ENCODE data around the gene CAPZB. TPM values are rescaled to one million over a fixed set of nuclear protein-coding genes. Genes with fewer than 3 reads are reported as not detected.

CAPZB gene
- polyA plus RNA-seq (2012; rRNA removed), result 116 and 122 TPM in 2 replicates
- 137 and 163 TPM in 2 replicates for polyA plus RNA-seq (2012; cell fraction: cytosol; rRNA removed)
- 55.0 and 73.6 TPM in 2 replicates for polyA plus RNA-seq (2012; cell fraction: nucleus; rRNA removed)

GRCh38 chr1:19485362-19486187, at the start of gene CAPZB:
Gene CAPZB, minus strand, starts transcription at chr1:19485539. Its CDS starts 101 bp downstream, at chr1:19485438.
- Histone ChIP-seq H3K27ac (ENCODE audit: low read depth in 2 of 2, low read length in 1 of 2) (peak within 1 kb of the TSS; percentile 74 to 94), H3K9me3 (no peaks in the 10 kb centered on the region), H3F3A (replicated peaks; ENCODE audit: insufficient read depth) (no peaks in the 10 kb centered on the region), H3K9ac (peak within 1 kb of the TSS; percentile 88), H3K4me1 (ENCODE audit: control insufficient read depth in 1 of 2, insufficient read depth in 2 of 2, low read depth in 1 of 2, low read length in 1 of 2) (peaks cover 34 to 44% of the 10 kb centered on the region in 2 experiments), H3K9me2 (no peaks in the 10 kb centered on the region), H2AFZ (ENCODE audit: low read depth) (peak within 1 kb of the TSS; percentile 80; the same call in 1 of the 2 replicates), H3K36me3 (replicated peaks in 1 of 2; ENCODE audit: control insufficient read depth in 1 of 2, insufficient read depth in 2 of 2, low read length in 1 of 2) (peaks cover 0 to 24% of the 10 kb centered on the region in 2 experiments), H3K27me3 (ENCODE audit: insufficient read depth) (no peaks in the 10 kb centered on the region), H3K4me2 (peak within 1 kb of the TSS; percentile 100), H3K4me3 (ENCODE audit: low read depth in 2 of 2, low read length in 1 of 2) (peak within 1 kb of the TSS; percentile 71 to 93), H4K20me1 (ENCODE audit: insufficient read depth) (peaks cover 43% of the 10 kb centered on the region), H3K79me2 (ENCODE audit: insufficient read depth) (peaks cover 59% of the 10 kb centered on the region)
- CTCF ChIA-PET, result interaction anchor here (0.8 to 2.7 kb wide), 4 partner anchors 36 to 168 kb away, joined by 3 to 11 read pairs (median 3); no protein-coding TSS in a partner anchor
- POLR2A ChIA-PET, result interaction anchor here (1.0 to 1.2 kb wide), 2 partner anchors 40 to 80 kb away, joined by 4 read pairs; no protein-coding TSS in a partner anchor
- 5% methylated on average over 4 of the region's 106 CpGs for WGBS (ENCODE audit: low lambda C conversion rate)
- DNase-seq, result peak; percentile 99
- TF ChIP-seq SIN3A (IDR thresholded peaks at IDR 0.05; ENCODE audit: borderline replicate concordance, low read depth, low read length) (peak; percentile 58; the same call in 1 of the 2 replicates), TEAD4 (IDR thresholded peaks at IDR 0.05; ENCODE audit: borderline replicate concordance, insufficient read depth) (no peak), RXRA (IDR thresholded peaks at IDR 0.05; ENCODE audit: borderline replicate concordance, low read depth) (no peak), EP300 (IDR thresholded peaks at IDR 0.05; ENCODE audit: borderline replicate concordance in 1 of 2, low read depth in 1 of 2, low read length in 1 of 2) (no peak), IRF3 (IDR thresholded peaks at IDR 0.05; ENCODE audit: low read depth, low read length) (no peak), MEF2A (IDR thresholded peaks at IDR 0.05; ENCODE audit: borderline replicate concordance, low read depth) (no peak), RAD21 (IDR thresholded peaks at IDR 0.05; ENCODE audit: low read length) (no peak), POLR2AphosphoS5 (IDR thresholded peaks at IDR 0.05; ENCODE audit: low read depth, low read length) (peak; percentile 60; the same call in 1 of the 2 replicates), PBX3 (IDR thresholded peaks at IDR 0.05) (no peak), ELF1 (IDR thresholded peaks at IDR 0.05) (peak; percentile 72), FOXM1 (IDR thresholded peaks at IDR 0.05; ENCODE audit: low read depth) (no peak), NRF1 (IDR thresholded peaks at IDR 0.05; ENCODE audit: low read depth, low read length) (no peak), REST (IDR thresholded peaks at IDR 0.05; ENCODE audit: low read depth, low read length) (peak; percentile 4; the same call in 1 of the 2 replicates), ZBTB33 (IDR thresholded peaks at IDR 0.05; ENCODE audit: borderline replicate concordance, low read depth) (no peak), USF1 (IDR thresholded peaks at IDR 0.05; ENCODE audit: borderline replicate concordance, low read depth) (no peak), FOXJ3 (CRISPR knock-in tag; IDR thresholded peaks at IDR 0.05) (no peak), SMC3 (IDR thresholded peaks at IDR 0.05; ENCODE audit: low read depth, low read length) (0 out of 2 replicates have a peak, but pooled peaks have one; percentile 3), FOSL2 (IDR thresholded peaks at IDR 0.05; ENCODE audit: borderline replicate concordance, low read depth) (no peak), CHD2 (IDR thresholded peaks at IDR 0.05; ENCODE audit: low read length, partially characterized antibody) (peak; percentile 40), MAX (IDR thresholded peaks at IDR 0.05; ENCODE audit: low read depth) (peak; percentile 13; the same call in 1 of the 2 replicates), TCF12 (IDR thresholded peaks at IDR 0.05) (no peak), YY1 (IDR thresholded peaks at IDR 0.05; ENCODE audit: low read depth) (no peak), NFIC (IDR thresholded peaks at IDR 0.05; ENCODE audit: borderline replicate concordance) (no peak)

Data from SK-N-SH (cell line).